ENCODE measurements around the gene PAPSS2. TPM values are rescaled to one million over a fixed set of nuclear protein-coding genes. Genes with fewer than 3 reads are reported as not detected.

The PAPSS2 gene
- total and polyA plus RNA-seq, 2 donors from 2014 or later, result 23.5 to 84.2 TPM

- TF ChIP-seq, protein P1, sequence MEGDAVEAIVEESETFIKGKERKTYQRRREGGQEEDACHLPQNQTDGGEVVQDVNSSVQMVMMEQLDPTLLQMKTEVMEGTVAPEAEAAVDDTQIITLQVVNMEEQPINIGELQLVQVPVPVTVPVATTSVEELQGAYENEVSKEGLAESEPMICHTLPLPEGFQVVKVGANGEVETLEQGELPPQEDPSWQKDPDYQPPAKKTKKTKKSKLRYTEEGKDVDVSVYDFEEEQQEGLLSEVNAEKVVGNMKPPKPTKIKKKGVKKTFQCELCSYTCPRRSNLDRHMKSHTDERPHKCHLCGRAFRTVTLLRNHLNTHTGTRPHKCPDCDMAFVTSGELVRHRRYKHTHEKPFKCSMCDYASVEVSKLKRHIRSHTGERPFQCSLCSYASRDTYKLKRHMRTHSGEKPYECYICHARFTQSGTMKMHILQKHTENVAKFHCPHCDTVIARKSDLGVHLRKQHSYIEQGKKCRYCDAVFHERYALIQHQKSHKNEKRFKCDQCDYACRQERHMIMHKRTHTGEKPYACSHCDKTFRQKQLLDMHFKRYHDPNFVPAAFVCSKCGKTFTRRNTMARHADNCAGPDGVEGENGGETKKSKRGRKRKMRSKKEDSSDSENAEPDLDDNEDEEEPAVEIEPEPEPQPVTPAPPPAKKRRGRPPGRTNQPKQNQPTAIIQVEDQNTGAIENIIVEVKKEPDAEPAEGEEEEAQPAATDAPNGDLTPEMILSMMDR (IDR thresholded peaks at IDR 0.05; ENCODE audit: borderline replicate concordance, extremely low read depth, insufficient read depth), result no peak
- no peak for FAIRE-seq
- no peak for DNase-seq
- H3K9ac ChIP-seq (ENCODE audit: low read length in 3 of 3), result no peak overlapping the region
- intact Hi-C loops (cut with DNase I), result no loop called here
- no peaks in the 10 kb centered on the region for H3K27me3 ChIP-seq (ENCODE audit: control insufficient read depth, insufficient read depth, low read length)
- H3K36me3 ChIP-seq (ENCODE audit: control insufficient read depth in 2 of 3, insufficient read depth in 3 of 3, low read length in 3 of 3), result peaks cover 2 to 13% (median 5%) of the 10 kb centered on the region in 3 donors
- no peak overlapping the region for H3K4me3 ChIP-seq (ENCODE audit: low read length in 3 of 3)
- no peaks in the 10 kb centered on the region for H3K4me1 ChIP-seq (ENCODE audit: control insufficient read depth in 2 of 3, insufficient read depth in 2 of 3, low read depth in 1 of 3, low read length in 3 of 3)
- no peaks in the 10 kb centered on the region for H3K9me3 ChIP-seq (ENCODE audit: control insufficient read depth in 2 of 3, insufficient read depth in 1 of 3, low read length in 3 of 3)
- H3K27ac ChIP-seq (ENCODE audit: low read depth in 2 of 2, low read length in 2 of 2), result no peak overlapping the region
Observed at GRCh38 chr10:87763086-87763861, 103.6 kb downstream of the PAPSS2 start.

DNA sequence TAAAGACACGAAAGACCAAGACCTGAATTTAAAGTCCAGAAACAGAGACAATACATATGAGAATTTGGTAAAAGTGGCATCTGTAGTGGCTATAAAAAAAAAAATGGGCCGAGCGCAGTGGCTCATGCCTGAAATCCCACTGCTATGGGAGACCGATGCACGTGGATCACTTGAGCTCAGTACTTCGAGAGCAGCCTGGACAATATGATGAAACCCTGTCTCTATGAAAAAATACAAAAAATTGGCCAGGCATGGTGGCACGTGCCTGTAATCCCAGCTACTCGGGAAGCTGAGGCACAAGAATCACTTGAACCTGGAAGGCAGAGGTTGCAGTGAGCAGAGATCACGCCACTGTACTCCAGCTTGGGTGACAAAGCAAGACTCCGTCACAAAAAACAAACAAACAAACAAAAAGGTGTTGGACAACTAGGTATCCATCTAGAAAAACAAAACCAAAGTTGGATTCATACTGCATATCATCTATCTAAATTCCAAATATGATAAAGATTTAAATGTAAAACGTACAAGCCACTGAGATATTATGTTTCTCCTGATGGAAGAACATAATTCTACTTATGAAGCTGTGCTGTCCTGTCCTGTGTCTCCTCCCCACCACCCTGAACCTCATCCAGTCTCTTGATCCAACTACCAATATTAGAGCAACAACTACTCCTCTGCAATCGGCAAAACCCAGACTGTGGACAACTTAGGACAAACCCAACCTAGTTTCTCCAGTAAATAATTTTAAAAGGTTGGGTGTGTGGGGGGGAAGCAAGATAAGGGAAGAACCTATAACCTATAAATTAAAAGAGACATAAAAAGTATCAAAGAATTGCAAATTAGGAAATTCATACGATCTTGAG lies 104.6 kb downstream of the PAPSS2 start:
- intact Hi-C loops (cut with DNase I), result no loop called here
- DNase-seq (no peak), FAIRE-seq (no peak)
- TF ChIP-seq, protein P1 (IDR thresholded peaks at IDR 0.05; ENCODE audit: borderline replicate concordance, extremely low read depth, insufficient read depth), result no peak
- Histone ChIP-seq H3K36me3 (ENCODE audit: control insufficient read depth in 2 of 3, insufficient read depth in 3 of 3, low read length in 3 of 3) (peaks cover 2 to 10% (median 5%) of the 10 kb centered on the region in 3 donors), H3K27ac (ENCODE audit: low read depth in 2 of 2, low read length in 2 of 2) (no peak overlapping the region), H3K9me3 (ENCODE audit: control insufficient read depth in 2 of 3, insufficient read depth in 1 of 3, low read length in 3 of 3) (no peaks in the 10 kb centered on the region), H3K27me3 (ENCODE audit: control insufficient read depth, insufficient read depth, low read length) (no peaks in the 10 kb centered on the region), H3K9ac (ENCODE audit: low read length in 3 of 3) (no peak overlapping the region), H3K4me1 (ENCODE audit: control insufficient read depth in 2 of 3, insufficient read depth in 2 of 3, low read depth in 1 of 3, low read length in 3 of 3) (no peaks in the 10 kb centered on the region), H3K4me3 (ENCODE audit: low read length in 3 of 3) (no peak overlapping the region)

DNA sequence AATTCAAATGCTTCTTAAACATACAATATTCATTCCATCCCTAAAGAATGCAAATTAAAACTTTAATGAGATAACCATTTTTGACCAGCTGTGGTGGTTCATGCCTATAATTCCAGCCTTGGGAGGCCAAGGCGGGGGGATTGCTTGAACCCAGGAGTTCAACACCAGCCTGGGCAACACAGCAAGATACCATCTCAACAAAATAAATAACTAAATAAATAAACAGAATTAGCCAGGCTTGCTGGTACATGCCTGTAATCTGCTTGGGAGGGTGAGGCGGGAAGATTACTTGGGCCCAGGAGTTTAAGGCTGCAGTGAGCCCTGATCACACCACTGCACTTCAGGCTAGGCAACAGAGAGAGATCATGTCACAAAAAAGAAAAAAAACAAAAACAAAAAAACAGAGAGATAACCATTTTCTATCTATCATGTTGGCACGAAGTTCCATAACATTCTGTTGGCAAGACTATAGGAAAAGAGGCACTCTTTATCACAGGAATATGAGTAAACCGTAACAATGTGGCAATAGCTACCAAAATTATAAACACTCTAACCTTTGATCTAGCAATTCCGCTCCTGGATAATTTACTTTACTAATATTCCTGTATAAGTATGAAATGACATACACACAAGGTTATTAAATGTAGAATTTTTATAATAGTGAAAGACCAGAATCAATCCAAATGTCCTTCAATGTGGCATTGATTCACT lies 106.1 kb downstream of the PAPSS2 start:
- Histone ChIP-seq H3K36me3 (ENCODE audit: control insufficient read depth in 2 of 3, insufficient read depth in 3 of 3, low read length in 3 of 3) (peaks cover 0 to 5% (median 2%) of the 10 kb centered on the region in 3 donors), H3K4me3 (ENCODE audit: low read length in 3 of 3) (no peak overlapping the region), H3K4me1 (ENCODE audit: control insufficient read depth in 2 of 3, insufficient read depth in 2 of 3, low read depth in 1 of 3, low read length in 3 of 3) (no peaks in the 10 kb centered on the region), H3K9ac (ENCODE audit: low read length in 3 of 3) (no peak overlapping the region), H3K27me3 (ENCODE audit: control insufficient read depth, insufficient read depth, low read length) (no peaks in the 10 kb centered on the region), H3K9me3 (ENCODE audit: control insufficient read depth in 2 of 3, insufficient read depth in 1 of 3, low read length in 3 of 3) (no peaks in the 10 kb centered on the region), H3K27ac (ENCODE audit: low read depth in 2 of 2, low read length in 2 of 2) (no peak overlapping the region)
- DNase-seq (no peak), FAIRE-seq (no peak)
- intact Hi-C loops (cut with DNase I), result no loop called here
- TF ChIP-seq, protein P1 (IDR thresholded peaks at IDR 0.05; ENCODE audit: borderline replicate concordance, extremely low read depth, insufficient read depth), result no peak
